RWPE1 (cell line): Measurements from ENCODE around the gene EMX1.

ENCODE experiments used
- CTCF ChIA-PET: fragments of 350-600 bp; sonication (Branson Sonifier 250); formaldehyde crosslinking; extraction: SDS; loops from one replicate; lab custom pipeline; 2021; lab: Yijun Ruan, JAX
- POLR2A ChIA-PET: fragments of 400-600 bp; formaldehyde crosslinking; extraction: SDS; loops from one replicate; lab custom pipeline; 2020; ENCODE audit warnings: antibody characterized with exemption; ENCODE audit not compliant: low non-redundant PET; lab: Yijun Ruan, JAX
- DNase-seq: peaks from one replicate; pipeline ENCODE4 v3.0.0; 2012; ENCODE audit warnings: low spot score
- H3K27ac ChIP-seq: fragments of 450-650 bp; 2 replicates; pipeline ENCODE4 v1.5.1; 2017
- TF ChIP-seq, protein P1 (sequence below): fragments of 450-650 bp; conservative IDR thresholded peaks from 2 replicates; pipeline ENCODE4 v1.5.1; 2017; ENCODE audit warnings: low read depth, mild to moderate bottlenecking

The EMX1 gene

DNA sequence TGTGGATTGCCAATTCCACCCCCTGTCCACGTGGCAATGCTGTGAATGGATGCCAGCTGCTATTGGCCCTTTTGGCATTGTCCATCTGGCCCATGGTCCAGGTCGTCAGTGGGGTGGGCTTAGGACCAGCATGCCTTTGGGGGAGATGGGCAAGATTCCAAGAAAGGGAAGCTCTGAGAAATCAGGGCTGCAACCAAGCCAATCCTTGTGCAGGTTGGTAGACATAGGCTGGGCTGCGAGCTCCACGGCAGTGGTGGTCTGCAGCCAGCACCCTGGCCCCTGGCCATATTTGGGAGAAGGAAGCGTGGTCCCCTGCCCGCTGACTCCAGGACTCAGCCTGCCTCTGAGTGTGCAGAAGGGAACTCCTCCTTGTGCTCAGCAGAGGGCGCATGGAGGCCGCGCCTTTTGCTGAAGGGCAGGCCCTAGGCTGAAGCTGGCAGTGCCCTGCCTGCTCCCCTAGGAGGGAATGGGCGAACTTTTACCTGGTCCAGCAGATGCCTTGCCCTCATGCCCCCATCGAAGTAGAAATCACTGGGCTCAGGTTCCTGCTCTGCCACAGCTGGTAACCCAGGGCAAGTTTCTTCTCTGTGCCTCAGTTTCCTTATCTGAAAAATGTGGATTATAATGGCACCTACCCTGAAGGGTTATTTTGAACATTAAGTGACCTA lies 24.7 kb upstream of the EMX1 start:
- DNase-seq, result peak; percentile 80
- CTCF ChIA-PET, result interaction anchor here (0.5 to 4.5 kb wide), 30 partner anchors 9 to 1276 kb away, joined by 3 to 39 read pairs (median 4); partner anchors contain the start of gene EMX1
- POLR2A ChIA-PET, result no interaction called here
- no peak overlapping the region for H3K27ac ChIP-seq
- TF ChIP-seq, protein P1, sequence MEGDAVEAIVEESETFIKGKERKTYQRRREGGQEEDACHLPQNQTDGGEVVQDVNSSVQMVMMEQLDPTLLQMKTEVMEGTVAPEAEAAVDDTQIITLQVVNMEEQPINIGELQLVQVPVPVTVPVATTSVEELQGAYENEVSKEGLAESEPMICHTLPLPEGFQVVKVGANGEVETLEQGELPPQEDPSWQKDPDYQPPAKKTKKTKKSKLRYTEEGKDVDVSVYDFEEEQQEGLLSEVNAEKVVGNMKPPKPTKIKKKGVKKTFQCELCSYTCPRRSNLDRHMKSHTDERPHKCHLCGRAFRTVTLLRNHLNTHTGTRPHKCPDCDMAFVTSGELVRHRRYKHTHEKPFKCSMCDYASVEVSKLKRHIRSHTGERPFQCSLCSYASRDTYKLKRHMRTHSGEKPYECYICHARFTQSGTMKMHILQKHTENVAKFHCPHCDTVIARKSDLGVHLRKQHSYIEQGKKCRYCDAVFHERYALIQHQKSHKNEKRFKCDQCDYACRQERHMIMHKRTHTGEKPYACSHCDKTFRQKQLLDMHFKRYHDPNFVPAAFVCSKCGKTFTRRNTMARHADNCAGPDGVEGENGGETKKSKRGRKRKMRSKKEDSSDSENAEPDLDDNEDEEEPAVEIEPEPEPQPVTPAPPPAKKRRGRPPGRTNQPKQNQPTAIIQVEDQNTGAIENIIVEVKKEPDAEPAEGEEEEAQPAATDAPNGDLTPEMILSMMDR, result peak; percentile 84

DNA sequence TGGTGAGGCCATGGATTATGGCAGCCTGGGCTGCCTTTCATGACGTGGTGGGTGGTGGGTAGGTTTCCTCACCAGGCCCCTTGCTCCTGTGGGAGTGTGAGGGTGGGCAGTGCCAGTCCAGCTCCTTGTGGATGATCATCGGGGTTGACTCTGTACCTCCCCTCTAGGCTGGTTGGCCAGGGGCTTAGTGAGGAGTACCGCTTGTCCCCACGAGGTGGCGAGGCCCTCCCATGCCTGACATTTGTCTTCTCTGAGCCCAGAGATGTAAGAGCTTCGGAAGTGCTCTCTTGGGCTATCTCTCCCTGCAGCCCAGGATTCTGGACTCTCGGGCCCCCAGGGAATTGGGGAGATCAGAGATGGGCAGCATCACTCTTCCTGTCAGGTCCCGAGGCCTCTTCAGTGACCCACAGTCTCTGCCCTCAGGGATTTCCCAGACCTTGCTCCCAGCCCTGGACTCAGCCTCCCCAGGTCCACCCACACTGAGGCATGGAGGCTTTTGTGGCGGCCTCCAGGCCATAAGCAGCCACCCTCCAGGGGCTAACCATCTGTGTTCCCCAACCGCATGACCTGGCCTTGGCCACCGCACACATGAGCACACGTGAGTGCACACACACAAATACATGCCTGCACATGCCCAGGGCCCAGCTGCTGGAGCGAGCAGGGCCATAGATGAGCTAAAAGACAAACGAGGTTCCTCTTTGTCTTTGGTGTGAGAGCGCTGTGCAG lies 23.6 kb upstream of the EMX1 start:
- TF ChIP-seq, protein P1, result peak; percentile 46
- peak; percentile 50 for DNase-seq
- H3K27ac ChIP-seq, result no peak overlapping the region
- POLR2A ChIA-PET, result no interaction called here
- CTCF ChIA-PET, result interaction anchor here (0.5 to 4.5 kb wide), 21 partner anchors 9 to 318 kb away, joined by 3 to 39 read pairs (median 4); partner anchors contain the start of gene EMX1

DNA sequence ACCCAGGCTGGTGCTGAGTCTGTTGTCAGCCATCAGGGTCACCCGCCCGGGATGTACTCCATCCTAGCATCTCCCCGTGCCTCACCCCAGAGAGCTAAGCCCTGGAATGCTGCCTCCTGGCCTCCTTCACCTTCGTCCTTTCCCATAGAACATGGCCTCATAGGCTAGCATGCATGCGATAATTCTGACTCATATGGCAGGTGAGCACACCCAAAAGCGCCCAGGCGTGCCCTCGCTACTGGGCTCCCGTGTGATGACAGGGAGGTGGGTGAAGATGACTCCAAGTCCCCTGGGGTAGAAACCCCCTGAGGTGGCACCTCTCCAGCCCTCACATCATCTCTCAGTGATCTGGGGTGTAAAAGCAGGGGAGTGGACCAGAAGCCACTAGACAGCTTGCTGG lies 22.8 kb upstream of the EMX1 start:
- POLR2A ChIA-PET, result no interaction called here
- CTCF ChIA-PET, result interaction anchor here (0.6 to 4.5 kb wide), 10 partner anchors 15 to 905 kb away, joined by 3 to 39 read pairs (median 5); partner anchors contain the start of gene EMX1
- TF ChIP-seq, protein P1, result no peak

DNA sequence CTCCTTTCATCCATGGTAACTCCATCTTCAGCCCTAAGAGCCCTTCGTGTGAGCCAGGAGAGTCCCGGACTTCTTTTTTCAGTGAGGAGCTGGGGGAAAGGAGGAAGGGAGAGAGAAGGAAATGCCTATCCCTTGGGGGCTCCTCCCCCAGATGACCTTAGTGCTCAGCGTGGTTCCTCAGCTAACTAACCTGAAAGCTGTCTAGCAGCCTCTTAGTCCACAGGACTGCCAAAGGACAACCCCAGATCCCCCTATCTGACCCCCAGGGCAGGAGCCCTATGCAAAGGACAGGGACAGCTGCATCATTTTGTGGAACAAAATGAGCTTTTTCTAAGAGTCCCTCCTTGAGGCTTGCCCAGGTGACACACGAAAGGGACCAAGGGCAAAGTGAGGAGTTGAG lies 22.2 kb upstream of the EMX1 start:
- no peak overlapping the region for H3K27ac ChIP-seq
- POLR2A ChIA-PET, result no interaction called here
- CTCF ChIA-PET, result interaction anchor here (0.5 to 3.2 kb wide), 8 partner anchors 9 to 906 kb away, joined by 3 to 39 read pairs (median 5); no protein-coding TSS in a partner anchor
- TF ChIP-seq, protein P1, result no peak
- no peak for DNase-seq

More for the DNA sequence above, 22.8 kb upstream of the EMX1 start:
- no peak overlapping the region for H3K27ac ChIP-seq
- DNase-seq, result no peak

DNA sequence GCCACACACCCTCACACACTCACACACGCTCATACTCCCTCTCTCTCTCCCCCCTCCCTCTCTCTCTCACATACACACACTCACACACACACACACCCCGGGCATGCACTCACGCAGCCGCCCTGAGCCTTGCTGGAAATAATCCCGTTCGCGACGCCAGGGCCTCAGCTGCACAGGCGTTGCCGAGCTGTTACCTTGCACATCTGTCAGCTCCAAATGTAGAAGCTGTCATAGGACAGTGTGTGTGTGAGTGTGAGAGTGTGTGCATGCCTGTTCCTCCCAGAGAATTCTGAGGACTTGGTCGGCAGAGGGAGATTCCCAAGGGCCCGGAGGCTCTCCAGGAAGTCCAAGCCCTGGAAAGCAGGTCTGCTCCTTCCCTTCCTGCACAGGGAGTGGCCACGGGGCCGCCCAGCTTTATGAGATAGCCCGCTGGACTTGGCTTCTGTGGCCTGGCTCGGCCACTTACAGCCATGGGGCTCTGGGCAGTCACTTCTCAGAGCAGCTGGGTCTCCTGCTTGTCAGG lies 21.5 kb upstream of the EMX1 start:
- CTCF ChIA-PET, result interaction anchor here (0.5 to 1.5 kb wide), 5 partner anchors 10 to 282 kb away, joined by 3 to 5 read pairs (median 4); no protein-coding TSS in a partner anchor
- POLR2A ChIA-PET, result no interaction called here
- no peak overlapping the region for H3K27ac ChIP-seq
- TF ChIP-seq, protein P1, result no peak
- no peak for DNase-seq

DNA sequence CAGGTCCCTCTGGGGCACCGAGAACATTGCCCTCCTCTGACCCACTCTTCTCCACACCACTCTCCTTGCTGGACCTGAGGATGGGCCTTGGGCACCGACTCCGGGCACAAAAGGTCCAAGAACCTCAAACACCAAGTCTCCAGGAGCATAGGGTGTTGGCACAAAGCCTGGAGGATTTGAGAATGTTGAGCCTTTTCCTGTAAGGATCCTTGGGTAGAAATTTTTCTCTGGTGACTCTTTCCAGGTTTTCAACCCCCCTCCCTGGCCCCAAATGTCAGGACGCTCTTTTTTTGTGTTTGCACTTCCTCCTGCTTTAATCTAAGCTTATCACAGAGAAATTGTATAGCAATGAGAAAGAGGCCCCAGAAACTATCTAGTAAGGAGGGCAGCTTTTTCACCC lies 20.9 kb upstream of the EMX1 start:
- TF ChIP-seq, protein P1, result no peak
- CTCF ChIA-PET, result interaction anchor here (0.7 to 1.5 kb wide), 4 partner anchors 56 to 360 kb away, joined by 3 to 5 read pairs (median 4); no protein-coding TSS in a partner anchor
- DNase-seq, result no peak
- H3K27ac ChIP-seq, result no peak overlapping the region
- POLR2A ChIA-PET, result no interaction called here
